ENCODE data around the gene VGLL4. TPM values are rescaled to one million over a fixed set of nuclear protein-coding genes. Genes with fewer than 3 reads are reported as not detected.
A peak's percentile ranks its signal among the peaks of the same experiment; 100 is the strongest.
"Not testable (repeated sequence)": the region's sequence is repeated elsewhere in the genome, so short reads cannot be mapped to it uniquely, and the experiment has no call there.

Gene VGLL4
- total RNA-seq, 1 experiment from 2014 or later, result 41.2 TPM

GRCh38 chr3:11690863-11691766 is 47.4 kb upstream of the VGLL4 start:
- DNase-seq (ENCODE audit: low spot score), result peak; percentile 30
- BruUV-seq (replicated peaks), result no TSS peak
- Histone ChIP-seq H3K4me3 (ENCODE audit: low read depth, low read length, poor library complexity, severe bottlenecking) (no peak overlapping the region), H3K36me3 (ENCODE audit: insufficient read depth, low read length, poor library complexity, severe bottlenecking) (no peaks in the 10 kb centered on the region), H3K27ac (ENCODE audit: low read depth, low read length, poor library complexity, severe bottlenecking) (no peak overlapping the region), H3K9me3 (ENCODE audit: low read depth, low read length, poor library complexity, severe bottlenecking) (no peaks in the 10 kb centered on the region), H3K4me1 (ENCODE audit: insufficient read depth, low read length, poor library complexity, severe bottlenecking) (peaks cover 17% of the 10 kb centered on the region), H3K27me3 (replicated peaks; ENCODE audit: insufficient read depth, low read depth, low read length, poor library complexity) (no peaks in the 10 kb centered on the region)
- CTCF ChIA-PET, result no interaction called here
- intact Hi-C loops (cut with micrococcal nuclease; ENCODE audit: unreplicated experiment), result no loop called here
- no peak for TF ChIP-seq EZH2 (IDR thresholded peaks at IDR 0.05; ENCODE audit: borderline replicate concordance, low read depth, low read length, poor library complexity, severe bottlenecking)
- TF ChIP-seq CTCF (conservative IDR thresholded peaks at IDR 0.05; ENCODE audit: low read depth, low read length), result no peak
- POLR2A ChIA-PET (ENCODE audit: low non-redundant PET), result no interaction called here

GRCh38 chr3:11689749-11690148 is 46.0 kb upstream of the VGLL4 start:
- BruUV-seq (replicated peaks), result no TSS peak
- Histone ChIP-seq H3K4me1 (ENCODE audit: insufficient read depth, low read length, poor library complexity, severe bottlenecking) (peaks cover 17% of the 10 kb centered on the region), H3K9me3 (ENCODE audit: low read depth, low read length, poor library complexity, severe bottlenecking) (no peaks in the 10 kb centered on the region), H3K27me3 (replicated peaks; ENCODE audit: insufficient read depth, low read depth, low read length, poor library complexity) (no peaks in the 10 kb centered on the region), H3K36me3 (ENCODE audit: insufficient read depth, low read length, poor library complexity, severe bottlenecking) (no peaks in the 10 kb centered on the region), H3K4me3 (ENCODE audit: low read depth, low read length, poor library complexity, severe bottlenecking) (no peak overlapping the region), H3K27ac (ENCODE audit: low read depth, low read length, poor library complexity, severe bottlenecking) (no peak overlapping the region)
- ChIA-PET POLR2A (ENCODE audit: low non-redundant PET) (no interaction called here), CTCF (no interaction called here)
- intact Hi-C loops (cut with micrococcal nuclease; ENCODE audit: unreplicated experiment), result no loop called here
- TF ChIP-seq CTCF (conservative IDR thresholded peaks at IDR 0.05; ENCODE audit: low read depth, low read length), result no peak
- no peak for TF ChIP-seq EZH2 (IDR thresholded peaks at IDR 0.05; ENCODE audit: borderline replicate concordance, low read depth, low read length, poor library complexity, severe bottlenecking)
- no peak for DNase-seq (ENCODE audit: low spot score)

- POLR2A ChIA-PET (ENCODE audit: low non-redundant PET); H3K27ac ChIP-seq (ENCODE audit: low read depth, low read length, poor library complexity, severe bottlenecking); H3K4me3 ChIP-seq (ENCODE audit: low read depth, low read length, poor library complexity, severe bottlenecking); H3K27me3 ChIP-seq (replicated peaks; ENCODE audit: insufficient read depth, low read depth, low read length, poor library complexity); H3K4me1 ChIP-seq (ENCODE audit: insufficient read depth, low read length, poor library complexity, severe bottlenecking); DNase-seq (ENCODE audit: low spot score); BruUV-seq (replicated peaks); H3K36me3 ChIP-seq (ENCODE audit: insufficient read depth, low read length, poor library complexity, severe bottlenecking); H3K9me3 ChIP-seq (ENCODE audit: low read depth, low read length, poor library complexity, severe bottlenecking); CTCF ChIA-PET: not testable (repeated sequence)
- intact Hi-C loops (cut with micrococcal nuclease; ENCODE audit: unreplicated experiment), result loop anchor here (2.0 kb wide), 1 partner anchor 44 kb away; no protein-coding TSS in a partner anchor
These were observed 41.3 kb upstream of the VGLL4 start for GRCh38 chr3:11684980-11685379.

GRCh38 chr3:11680509-11680908 is 36.8 kb upstream of the VGLL4 start:
- TF ChIP-seq EZH2 (IDR thresholded peaks at IDR 0.05; ENCODE audit: borderline replicate concordance, low read depth, low read length, poor library complexity, severe bottlenecking) (no peak), CTCF (conservative IDR thresholded peaks at IDR 0.05; ENCODE audit: low read depth, low read length) (no peak)
- ChIA-PET POLR2A (ENCODE audit: low non-redundant PET) (no interaction called here), CTCF (no interaction called here)
- H3K27ac ChIP-seq (ENCODE audit: low read depth, low read length, poor library complexity, severe bottlenecking), result no peak overlapping the region
- H3K4me1 ChIP-seq (ENCODE audit: insufficient read depth, low read length, poor library complexity, severe bottlenecking), result no peaks in the 10 kb centered on the region
- intact Hi-C loops (cut with micrococcal nuclease; ENCODE audit: unreplicated experiment), result no loop called here
- no peaks in the 10 kb centered on the region for H3K9me3 ChIP-seq (ENCODE audit: low read depth, low read length, poor library complexity, severe bottlenecking)
- no peaks in the 10 kb centered on the region for H3K36me3 ChIP-seq (ENCODE audit: insufficient read depth, low read length, poor library complexity, severe bottlenecking)
- DNase-seq (ENCODE audit: low spot score), result no peak
- H3K27me3 ChIP-seq (replicated peaks; ENCODE audit: insufficient read depth, low read depth, low read length, poor library complexity), result no peaks in the 10 kb centered on the region
- no TSS peak for BruUV-seq (replicated peaks)
- no peak overlapping the region for H3K4me3 ChIP-seq (ENCODE audit: low read depth, low read length, poor library complexity, severe bottlenecking)
